WI38 (cell line): Measurements from ENCODE around the gene NTNG1.

Experiments used
- H3K4me3 ChIP-seq: 2 replicates; pipeline ENCODE4 v1.5.1; 2011; ENCODE audit warnings: low read depth, mild to moderate bottlenecking, control low read depth, low read length
- TF ChIP-seq, protein P1 (sequence below): IDR thresholded peaks from 2 replicates; pipeline ENCODE4 v1.5.1; 2012; ENCODE audit warnings: low read depth, mild to moderate bottlenecking, control low read depth, low read length

The NTNG1 gene

DNA sequence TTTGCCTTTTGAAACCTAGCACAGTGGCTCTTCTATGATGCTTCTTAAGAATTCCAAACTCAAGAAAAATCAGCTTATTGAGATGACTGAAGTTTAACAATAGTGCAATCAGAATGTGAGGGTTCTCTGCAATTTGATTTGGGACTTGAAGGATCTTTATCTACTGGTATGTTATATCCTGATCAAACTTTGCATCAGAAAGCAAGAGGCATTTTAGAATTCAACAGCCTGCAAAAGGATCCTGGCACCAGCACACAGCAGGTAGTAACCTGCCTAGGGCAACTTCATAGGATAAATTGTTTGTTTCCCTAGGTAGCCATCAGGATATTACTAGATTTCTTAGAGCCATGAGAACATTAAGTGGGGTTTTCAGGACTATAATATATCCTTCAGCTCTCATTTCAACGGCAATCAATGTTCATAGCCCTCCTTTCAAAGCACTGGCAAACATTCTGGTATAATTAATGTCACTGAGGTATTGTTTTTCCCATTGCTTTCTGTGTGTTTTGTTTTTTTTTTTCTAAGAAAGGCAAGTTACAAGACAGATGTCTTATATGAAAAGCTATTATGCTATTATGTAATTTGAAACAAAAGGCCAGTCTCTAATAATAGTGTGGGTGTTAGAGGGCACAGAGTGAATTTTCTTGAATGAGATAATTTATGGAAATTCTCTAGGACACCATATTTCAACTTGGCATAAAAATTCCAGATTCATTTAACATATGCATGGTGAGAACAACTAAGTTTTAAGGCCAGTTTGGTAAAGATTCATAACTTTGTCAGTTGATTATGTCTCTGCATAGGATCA, 34.5 kb downstream of the NTNG1 start:
- H3K4me3 ChIP-seq = no peak overlapping the region

GRCh38 chr1:107181253-107181969, 40.6 kb downstream of the NTNG1 start:
- H3K4me3 ChIP-seq = no peak overlapping the region
- TF ChIP-seq, protein P1, sequence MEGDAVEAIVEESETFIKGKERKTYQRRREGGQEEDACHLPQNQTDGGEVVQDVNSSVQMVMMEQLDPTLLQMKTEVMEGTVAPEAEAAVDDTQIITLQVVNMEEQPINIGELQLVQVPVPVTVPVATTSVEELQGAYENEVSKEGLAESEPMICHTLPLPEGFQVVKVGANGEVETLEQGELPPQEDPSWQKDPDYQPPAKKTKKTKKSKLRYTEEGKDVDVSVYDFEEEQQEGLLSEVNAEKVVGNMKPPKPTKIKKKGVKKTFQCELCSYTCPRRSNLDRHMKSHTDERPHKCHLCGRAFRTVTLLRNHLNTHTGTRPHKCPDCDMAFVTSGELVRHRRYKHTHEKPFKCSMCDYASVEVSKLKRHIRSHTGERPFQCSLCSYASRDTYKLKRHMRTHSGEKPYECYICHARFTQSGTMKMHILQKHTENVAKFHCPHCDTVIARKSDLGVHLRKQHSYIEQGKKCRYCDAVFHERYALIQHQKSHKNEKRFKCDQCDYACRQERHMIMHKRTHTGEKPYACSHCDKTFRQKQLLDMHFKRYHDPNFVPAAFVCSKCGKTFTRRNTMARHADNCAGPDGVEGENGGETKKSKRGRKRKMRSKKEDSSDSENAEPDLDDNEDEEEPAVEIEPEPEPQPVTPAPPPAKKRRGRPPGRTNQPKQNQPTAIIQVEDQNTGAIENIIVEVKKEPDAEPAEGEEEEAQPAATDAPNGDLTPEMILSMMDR = no peak

More for the DNA sequence above, 34.5 kb downstream of the NTNG1 start:
- TF ChIP-seq, protein P1 = no peak

DNA sequence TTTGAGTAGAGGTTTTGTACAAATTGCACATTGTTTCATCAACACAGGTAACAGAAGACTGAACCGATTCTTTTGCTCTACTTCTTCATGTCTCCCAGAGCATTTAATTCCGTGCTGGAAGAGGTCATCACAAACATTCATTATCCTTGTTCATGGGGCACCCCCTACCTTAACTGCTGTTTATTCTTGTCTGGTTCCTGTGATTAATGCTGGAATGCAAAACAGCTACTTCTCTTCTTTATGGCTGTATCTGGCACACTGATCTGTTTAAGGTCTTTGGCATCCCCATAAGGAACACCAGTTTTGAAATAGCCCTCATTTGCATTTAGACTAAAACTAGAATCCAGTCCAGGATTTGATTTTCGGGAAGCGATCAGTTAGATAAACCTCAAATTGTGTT, 42.2 kb downstream of the NTNG1 start:
- TF ChIP-seq, protein P1 = no peak
- H3K4me3 ChIP-seq = no peak overlapping the region

DNA sequence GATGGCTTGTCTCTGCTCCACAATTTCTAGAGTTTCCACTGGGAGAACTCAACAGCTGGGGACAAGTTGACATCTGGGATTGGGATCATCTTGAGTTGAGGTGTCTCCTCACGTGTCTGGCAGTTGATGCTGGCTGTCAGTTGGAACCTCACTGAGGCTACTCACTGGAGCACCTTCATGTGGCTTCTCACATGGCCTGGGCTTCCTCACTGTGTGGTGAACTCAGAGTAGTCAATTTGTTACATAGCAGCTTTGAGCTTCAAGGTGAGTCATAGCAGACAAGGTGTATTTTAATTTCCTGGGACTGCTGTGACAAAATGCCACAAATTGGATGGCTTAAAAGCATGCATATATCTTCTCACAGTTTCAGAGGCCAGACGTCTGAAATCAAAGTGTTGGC, 44.0 kb downstream of the NTNG1 start:
- TF ChIP-seq, protein P1 = no peak
- no peak overlapping the region for H3K4me3 ChIP-seq

- TF ChIP-seq, protein P1 = no peak
- no peak overlapping the region for H3K4me3 ChIP-seq
These were observed 46.6 kb downstream of the NTNG1 start for GRCh38 chr1:107187399-107187798.

GRCh38 chr1:107188160-107188559, 47.3 kb downstream of the NTNG1 start:
- TF ChIP-seq, protein P1 = no peak
- no peak overlapping the region for H3K4me3 ChIP-seq

- TF ChIP-seq, protein P1 = no peak
- no peak overlapping the region for H3K4me3 ChIP-seq
These were observed 53.5 kb downstream of the NTNG1 start for GRCh38 chr1:107194380-107194779.
